22Rv1 (cell line): ENCODE data around the gene RAB3C.

Experiments
- ZFX ChIP-seq: fragments of 450-650 bp; IDR thresholded peaks from 2 replicates; pipeline ENCODE4 v1.6.1; 2017; ENCODE audit warnings: antibody characterized with exemption, borderline replicate concordance
- TF ChIP-seq, protein P1 (sequence below): fragments of 450-650 bp; IDR thresholded peaks from 2 replicates; pipeline ENCODE4 v1.5.1; 2017; ENCODE audit warnings: mild to moderate bottlenecking

DNA sequence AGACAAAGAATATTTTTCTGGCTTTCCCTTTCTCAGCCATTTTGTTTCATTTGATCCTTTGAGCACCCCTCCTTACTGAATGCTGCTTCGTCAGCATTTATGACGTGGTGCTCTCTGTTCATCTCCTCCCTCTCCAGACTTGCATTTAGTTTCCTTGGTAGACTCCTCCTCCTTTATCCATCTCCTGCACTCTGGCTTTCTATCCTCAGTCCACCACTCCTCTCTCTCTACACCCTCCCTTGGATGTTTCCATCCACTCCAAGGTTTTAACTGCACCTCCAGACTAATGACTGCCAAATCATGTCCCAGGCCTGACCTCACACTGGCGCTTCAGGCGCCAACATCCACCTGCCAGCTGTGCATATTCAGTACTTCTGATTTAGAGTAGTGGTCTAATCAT lies 245.4 kb downstream of the RAB3C start:
- TF ChIP-seq ZFX = no peak
- TF ChIP-seq, protein P1, sequence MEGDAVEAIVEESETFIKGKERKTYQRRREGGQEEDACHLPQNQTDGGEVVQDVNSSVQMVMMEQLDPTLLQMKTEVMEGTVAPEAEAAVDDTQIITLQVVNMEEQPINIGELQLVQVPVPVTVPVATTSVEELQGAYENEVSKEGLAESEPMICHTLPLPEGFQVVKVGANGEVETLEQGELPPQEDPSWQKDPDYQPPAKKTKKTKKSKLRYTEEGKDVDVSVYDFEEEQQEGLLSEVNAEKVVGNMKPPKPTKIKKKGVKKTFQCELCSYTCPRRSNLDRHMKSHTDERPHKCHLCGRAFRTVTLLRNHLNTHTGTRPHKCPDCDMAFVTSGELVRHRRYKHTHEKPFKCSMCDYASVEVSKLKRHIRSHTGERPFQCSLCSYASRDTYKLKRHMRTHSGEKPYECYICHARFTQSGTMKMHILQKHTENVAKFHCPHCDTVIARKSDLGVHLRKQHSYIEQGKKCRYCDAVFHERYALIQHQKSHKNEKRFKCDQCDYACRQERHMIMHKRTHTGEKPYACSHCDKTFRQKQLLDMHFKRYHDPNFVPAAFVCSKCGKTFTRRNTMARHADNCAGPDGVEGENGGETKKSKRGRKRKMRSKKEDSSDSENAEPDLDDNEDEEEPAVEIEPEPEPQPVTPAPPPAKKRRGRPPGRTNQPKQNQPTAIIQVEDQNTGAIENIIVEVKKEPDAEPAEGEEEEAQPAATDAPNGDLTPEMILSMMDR = no peak
